Large intestine (tissue), 3 donors: ENCODE data around the gene ST3GAL5. TPM values are rescaled to one million over a fixed set of nuclear protein-coding genes. Genes with fewer than 3 reads are reported as not detected.

Experiments
- DNase-seq, 2 donors: peaks; one replicate each; pipeline versions ENCODE4 v3.0.0 to v3.0.0-alpha.2; 2013
- H3K27ac ChIP-seq: one replicate; pipeline ENCODE4 v1.5.1; 2013; ENCODE audit warnings: low read length
- H3K27me3 ChIP-seq: 2 replicates; pipeline ENCODE4 v1.6.1; 2013; ENCODE audit warnings: low read length; ENCODE audit not compliant: control insufficient read depth, insufficient read depth
- H3K36me3 ChIP-seq: 2 replicates; pipeline ENCODE4 v1.6.1; 2013; ENCODE audit warnings: low read length; ENCODE audit not compliant: control insufficient read depth, insufficient read depth
- H3K4me1 ChIP-seq: one replicate; pipeline ENCODE4 v1.6.1; 2013; ENCODE audit warnings: low read length; ENCODE audit not compliant: control insufficient read depth, insufficient read depth
- H3K4me3 ChIP-seq: one replicate; pipeline ENCODE4 v1.5.1; 2013; ENCODE audit warnings: low read length
- H3K9me3 ChIP-seq: one replicate; pipeline ENCODE4 v1.6.1; 2013; ENCODE audit warnings: mild to moderate bottlenecking, low read depth, low read length, moderate library complexity; ENCODE audit not compliant: control insufficient read depth
- WGBS: methylation state at CpG from one replicate; pipeline ENCODE4 v1.1.5; 2013; ENCODE audit warnings: low lambda C conversion rate; ENCODE audit not compliant: insufficient coverage; 5-methylcytosine and 5-hydroxymethylcytosine counted together
- polyA plus RNA-seq: library from polyadenylated mRNA; unstranded; fragments of 120-200 nt; gene quantifications from one replicate; pipeline ENCODE4 v1.2.1, GENCODE V29; 2013

ST3GAL5 gene
- polyA plus RNA-seq, 1 donor: 10.0 TPM

DNA sequence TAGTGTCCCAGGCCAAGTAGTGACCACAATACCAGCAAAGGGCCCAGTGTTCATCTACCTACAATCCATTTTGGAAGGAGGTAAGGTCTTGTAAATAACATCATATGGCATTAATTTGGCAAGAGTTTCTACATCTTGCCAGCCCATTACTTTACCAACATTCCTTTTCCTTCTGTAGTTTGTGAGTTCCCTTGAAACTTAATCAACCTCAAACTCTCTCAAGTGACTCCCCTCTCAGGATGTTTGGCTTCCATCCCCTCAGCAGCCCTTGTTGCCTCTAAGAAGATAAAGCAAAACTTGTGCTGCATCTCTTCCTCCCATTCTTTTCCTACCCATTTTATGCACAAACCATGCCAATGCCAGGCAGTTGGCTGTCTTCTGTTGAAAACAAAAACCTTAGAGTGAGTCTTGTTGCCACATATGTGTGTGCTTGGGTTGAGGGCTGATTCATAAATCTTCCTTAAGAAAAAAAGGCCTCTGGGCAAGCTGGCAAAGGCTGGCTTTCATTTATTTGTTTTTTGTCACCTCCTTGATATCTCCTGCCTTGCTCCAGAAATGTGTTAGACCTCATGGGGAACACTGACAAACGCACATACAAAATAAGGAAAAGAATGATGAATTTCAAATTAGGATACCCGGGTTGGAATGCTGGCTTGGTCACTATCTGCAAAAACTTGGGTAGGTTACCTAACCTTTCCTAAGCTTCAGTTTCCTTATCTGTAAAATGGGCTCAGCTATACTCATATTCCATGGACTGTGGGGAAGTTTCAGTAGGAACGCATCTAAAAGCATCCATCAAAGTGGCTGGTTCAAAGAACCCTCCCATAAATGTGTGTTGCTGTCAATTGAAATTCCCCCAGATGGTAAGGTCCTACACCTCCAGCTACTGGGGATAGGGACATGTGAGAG, 29.4 kb upstream of the ST3GAL5 start:
- H3K4me1 ChIP-seq: no peaks in the 10 kb centered on the region
- no peak overlapping the region for H3K4me3 ChIP-seq
- H3K9me3 ChIP-seq: no peaks in the 10 kb centered on the region
- peaks cover 3% of the 10 kb centered on the region for H3K27me3 ChIP-seq
- 67% methylated on average over 1 of the region's 3 CpGs for WGBS
- no peaks in the 10 kb centered on the region for H3K36me3 ChIP-seq
- no peak for DNase-seq
- no peak overlapping the region for H3K27ac ChIP-seq

DNA sequence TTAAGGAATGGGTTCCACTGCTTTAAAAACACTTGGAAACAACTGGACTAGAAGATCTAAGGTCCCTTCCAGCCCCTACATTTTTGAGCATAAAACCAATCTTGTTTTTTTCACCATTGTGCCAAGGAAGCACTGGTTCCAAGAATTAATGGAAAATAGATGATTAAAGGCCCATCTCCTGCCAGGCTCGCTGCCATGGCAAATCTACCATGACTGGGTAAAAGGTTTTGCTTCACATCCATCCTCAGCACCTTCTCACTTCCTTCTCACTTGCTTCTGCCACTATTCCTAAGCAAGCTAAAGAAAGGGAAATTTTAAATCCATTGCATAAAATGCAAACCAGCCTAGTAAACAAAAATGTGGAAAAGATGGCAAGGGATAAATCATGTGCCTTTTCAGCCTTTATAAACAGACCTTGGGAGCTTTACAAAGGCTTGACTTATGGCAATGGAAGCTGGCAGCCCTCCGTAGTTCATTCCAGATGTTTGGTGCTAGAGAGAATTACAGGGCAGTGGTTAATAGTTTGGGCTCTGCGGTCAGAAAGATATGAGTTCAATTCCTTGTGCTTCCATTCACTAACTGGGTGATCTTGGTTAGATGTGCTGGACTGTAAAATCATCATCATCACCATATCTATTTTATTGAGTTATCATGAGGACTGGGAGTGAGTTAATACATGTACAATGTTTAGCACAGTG, 27.0 kb upstream of the ST3GAL5 start:
- H3K9me3 ChIP-seq: no peaks in the 10 kb centered on the region
- WGBS: no CpG with 5 or more reads among the region's 3 CpGs
- H3K4me1 ChIP-seq: no peaks in the 10 kb centered on the region
- no peak for DNase-seq
- H3K4me3 ChIP-seq: no peak overlapping the region
- H3K27ac ChIP-seq: no peak overlapping the region
- no peaks in the 10 kb centered on the region for H3K36me3 ChIP-seq
- H3K27me3 ChIP-seq: no peaks in the 10 kb centered on the region

DNA sequence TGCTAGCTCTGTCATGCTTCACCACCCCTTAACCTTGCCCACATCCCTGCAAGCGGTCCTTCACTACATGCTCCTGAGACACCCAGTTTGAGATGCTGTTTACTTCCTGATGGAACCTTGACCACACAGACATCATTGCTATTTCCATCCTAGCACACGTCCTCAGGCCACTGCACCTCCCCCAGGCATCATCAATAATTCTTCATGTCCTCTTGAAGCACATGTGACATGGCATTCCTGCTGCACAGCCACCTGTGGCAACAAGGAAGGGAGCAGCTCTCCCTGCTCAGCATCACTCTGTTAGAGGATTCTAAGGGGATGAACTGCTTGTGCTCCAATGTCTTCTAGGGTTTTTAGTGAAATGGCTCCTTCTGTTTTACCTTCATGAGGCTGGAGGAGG, 26.1 kb upstream of the ST3GAL5 start:
- WGBS: no CpG with 5 or more reads among the region's 2 CpGs
- Histone ChIP-seq H3K9me3 (no peaks in the 10 kb centered on the region), H3K4me1 (no peaks in the 10 kb centered on the region), H3K36me3 (no peaks in the 10 kb centered on the region), H3K27ac (no peak overlapping the region), H3K27me3 (no peaks in the 10 kb centered on the region), H3K4me3 (no peak overlapping the region)
- no peak for DNase-seq

DNA sequence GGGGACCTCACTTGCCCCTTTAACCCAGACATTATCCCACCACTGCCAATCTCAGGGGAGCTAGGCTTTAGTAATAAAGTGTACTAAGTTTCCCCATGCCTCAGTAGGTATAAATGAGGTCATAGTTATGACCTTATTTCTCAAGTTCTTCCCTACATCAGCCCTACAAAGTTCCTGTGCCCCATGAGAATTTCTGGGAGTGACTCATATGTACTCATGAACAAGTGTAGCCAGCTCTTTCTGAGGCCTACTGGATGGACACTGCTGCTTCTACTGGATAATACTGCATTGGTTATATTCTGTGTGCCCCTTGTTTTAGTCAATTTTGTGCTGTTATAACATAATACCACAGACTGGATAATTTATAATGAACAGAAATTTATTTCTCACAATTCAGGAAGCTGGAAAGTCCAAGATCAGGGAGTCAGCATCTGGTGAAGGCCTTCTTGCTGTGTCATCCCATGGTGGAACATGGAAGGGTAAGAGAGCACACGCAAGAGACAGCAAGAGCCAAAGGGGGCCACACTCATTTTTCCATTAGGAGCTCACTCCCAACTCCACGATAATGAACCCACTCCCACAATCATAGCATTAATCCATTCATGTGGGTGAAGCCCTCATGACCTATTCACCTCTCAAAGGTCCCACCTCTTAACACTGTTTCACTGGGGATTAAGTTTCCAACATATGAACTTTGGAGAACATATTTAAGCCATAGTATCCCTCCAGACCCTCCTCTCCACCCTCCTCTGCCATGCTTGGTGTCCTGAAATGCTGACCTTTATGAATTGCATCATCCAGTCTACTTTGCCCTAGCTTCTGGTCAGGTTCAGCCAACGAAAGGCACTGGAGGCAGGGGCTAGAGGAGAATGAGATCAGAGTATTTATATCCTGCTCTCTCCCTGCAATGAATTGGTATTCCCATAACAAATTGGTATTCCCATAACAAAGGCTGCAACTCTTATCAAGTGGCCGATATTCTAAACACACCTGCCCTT, 25.4 kb upstream of the ST3GAL5 start:
- Histone ChIP-seq H3K27me3 (no peaks in the 10 kb centered on the region), H3K27ac (no peak overlapping the region), H3K36me3 (no peaks in the 10 kb centered on the region), H3K4me3 (no peak overlapping the region), H3K4me1 (no peaks in the 10 kb centered on the region), H3K9me3 (no peaks in the 10 kb centered on the region)
- 100% methylated on average over 1 of the region's 4 CpGs for WGBS
- no peak for DNase-seq

DNA sequence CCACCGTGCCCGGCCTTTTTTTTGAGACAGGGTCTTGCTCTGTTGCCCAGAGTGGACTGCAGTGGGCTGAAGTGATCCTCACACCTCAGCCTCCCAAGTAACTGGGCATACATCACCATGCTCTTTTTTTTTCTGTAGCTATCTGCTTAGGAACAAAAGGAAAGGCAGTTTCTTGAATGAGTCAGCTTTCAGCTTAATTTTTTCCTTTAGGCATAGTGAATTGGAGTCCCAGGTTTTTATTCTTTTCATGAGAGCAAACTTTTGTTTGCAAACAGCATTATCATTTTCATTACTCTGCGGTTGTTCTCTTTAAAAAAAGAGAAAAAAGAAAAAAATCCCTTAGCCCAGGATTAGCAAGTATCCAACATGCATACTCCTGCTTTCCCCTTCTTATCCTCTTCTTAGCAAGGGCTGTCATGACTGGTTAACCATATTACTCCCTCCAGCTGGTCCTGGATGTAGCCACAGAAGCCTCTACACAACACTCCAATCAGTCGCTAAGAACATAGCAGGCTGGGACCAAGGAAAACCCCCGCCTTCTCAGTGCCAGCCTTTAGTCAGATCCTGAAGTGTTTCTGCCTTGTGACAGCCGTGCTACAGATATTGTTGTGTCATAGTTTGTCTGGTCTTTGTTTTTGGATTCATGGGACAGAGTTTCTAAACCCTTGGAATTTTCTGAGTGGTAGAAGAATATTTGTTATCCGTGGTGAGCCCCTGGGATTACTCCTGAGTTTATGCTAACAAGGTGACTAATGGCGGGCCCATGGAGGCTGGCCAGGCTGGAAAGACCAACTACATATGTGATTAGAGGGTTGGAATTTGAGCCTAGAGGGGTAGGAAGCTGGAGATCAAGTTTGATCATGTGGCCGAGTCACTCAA, 23.3 kb upstream of the ST3GAL5 start:
- WGBS: 86% methylated on average over 1 of the region's 9 CpGs
- Histone ChIP-seq H3K4me3 (no peak overlapping the region), H3K27me3 (no peaks in the 10 kb centered on the region), H3K9me3 (no peaks in the 10 kb centered on the region), H3K4me1 (no peaks in the 10 kb centered on the region), H3K27ac (no peak overlapping the region), H3K36me3 (no peaks in the 10 kb centered on the region)
- no peak for DNase-seq

DNA sequence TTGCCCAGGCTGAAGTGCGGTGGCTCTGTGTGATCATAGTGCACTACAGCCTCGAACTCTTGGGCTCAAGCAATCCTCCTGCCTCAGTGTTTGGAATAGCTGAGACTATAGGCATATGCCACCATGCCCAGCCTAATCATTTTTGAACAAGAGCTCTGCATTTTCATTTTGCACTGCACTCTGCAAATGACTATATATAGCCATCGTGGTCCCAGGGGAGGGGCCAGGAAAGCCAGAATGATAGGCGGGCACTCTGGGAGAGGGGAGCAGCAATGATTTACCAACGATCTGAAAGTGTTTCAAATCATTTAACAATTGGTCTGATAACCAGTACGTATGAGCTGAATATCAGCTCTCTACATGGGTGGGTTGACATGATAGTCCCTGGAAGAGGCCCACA, 22.3 kb upstream of the ST3GAL5 start:
- no peak for DNase-seq
- Histone ChIP-seq H3K9me3 (no peaks in the 10 kb centered on the region), H3K4me1 (no peaks in the 10 kb centered on the region), H3K4me3 (no peak overlapping the region), H3K27me3 (peaks cover 4% of the 10 kb centered on the region), H3K36me3 (no peaks in the 10 kb centered on the region), H3K27ac (no peak overlapping the region)
- no CpG with 5 or more reads among the region's 6 CpGs for WGBS

DNA sequence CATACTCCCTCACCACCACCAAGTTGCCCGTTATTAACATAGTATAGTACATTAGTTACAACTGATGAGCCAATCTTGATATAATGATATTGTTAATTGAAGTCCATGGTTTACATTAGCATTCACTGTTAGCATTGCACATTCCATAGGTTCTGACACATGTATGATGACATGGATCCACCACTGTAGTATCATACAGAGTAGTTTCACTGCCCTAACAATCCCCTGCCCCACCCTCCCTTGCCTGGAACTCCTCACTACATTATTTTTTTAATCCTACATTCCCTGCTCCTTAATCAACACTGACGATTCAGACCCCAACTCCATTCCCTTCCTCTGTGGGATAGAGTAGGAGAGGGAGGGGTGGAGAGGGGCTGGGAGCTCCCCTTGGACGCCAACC, 20.2 kb upstream of the ST3GAL5 start:
- H3K27me3 ChIP-seq: peaks cover 4% of the 10 kb centered on the region
- no peaks in the 10 kb centered on the region for H3K9me3 ChIP-seq
- DNase-seq: no peak
- H3K4me3 ChIP-seq: no peak overlapping the region
- no CpG with 5 or more reads among the region's 3 CpGs for WGBS
- H3K27ac ChIP-seq: no peak overlapping the region
- H3K36me3 ChIP-seq: no peaks in the 10 kb centered on the region
- peaks cover 3% of the 10 kb centered on the region for H3K4me1 ChIP-seq

DNA sequence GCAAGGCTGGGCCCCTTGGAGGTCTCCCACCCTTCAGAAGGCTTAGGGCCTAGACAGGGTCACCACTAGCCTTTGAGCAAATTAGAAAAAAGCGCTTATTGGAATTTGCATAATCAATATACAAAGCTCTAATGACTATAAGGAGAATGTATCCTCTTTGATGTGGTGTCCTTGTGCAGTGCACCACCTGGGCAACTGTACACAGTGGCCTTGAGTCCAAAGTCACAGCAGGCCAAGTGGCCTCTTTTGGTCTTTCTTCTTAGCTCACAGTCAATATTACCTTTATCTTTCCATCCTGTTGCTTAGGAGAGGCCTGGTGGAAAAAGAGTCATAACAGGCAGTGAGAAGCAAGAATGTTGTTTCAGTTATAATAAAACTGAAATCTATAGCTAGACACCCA, 19.7 kb upstream of the ST3GAL5 start:
- H3K4me1 ChIP-seq: peaks cover 5% of the 10 kb centered on the region
- no peak overlapping the region for H3K27ac ChIP-seq
- H3K4me3 ChIP-seq: no peak overlapping the region
- H3K36me3 ChIP-seq: no peaks in the 10 kb centered on the region
- no peaks in the 10 kb centered on the region for H3K9me3 ChIP-seq
- H3K27me3 ChIP-seq: peaks cover 4% of the 10 kb centered on the region
- WGBS: no CpG with 5 or more reads among the region's 1 CpG
- DNase-seq: no peak

DNA sequence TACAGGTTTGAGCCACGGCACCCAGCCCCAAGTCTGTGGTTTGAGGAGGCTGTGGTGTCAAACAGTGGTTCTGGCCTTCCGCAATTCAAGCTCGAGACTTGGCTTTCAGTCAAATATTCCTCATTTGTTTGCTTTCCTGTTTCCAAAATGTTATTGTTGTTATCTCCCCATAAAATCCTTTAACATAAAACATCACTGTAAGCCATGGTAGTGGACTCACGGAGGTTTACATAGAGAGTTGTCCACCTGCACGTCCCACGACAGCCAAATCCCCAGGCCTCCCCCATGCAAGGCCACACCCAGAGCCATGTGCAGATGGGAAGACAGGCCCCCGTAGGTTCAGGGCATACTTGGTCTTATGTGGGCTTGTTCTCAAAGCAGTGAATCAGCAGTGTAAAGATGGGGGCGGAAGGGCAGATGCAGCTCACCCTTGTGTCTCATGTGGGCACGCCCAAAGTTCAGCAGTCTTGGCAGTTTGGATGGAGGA, 18.9 kb upstream of the ST3GAL5 start:
- Histone ChIP-seq H3K9me3 (no peaks in the 10 kb centered on the region), H3K4me1 (peaks cover 5% of the 10 kb centered on the region), H3K27me3 (peaks cover 4% of the 10 kb centered on the region), H3K27ac (no peak overlapping the region), H3K4me3 (no peak overlapping the region), H3K36me3 (no peaks in the 10 kb centered on the region)
- DNase-seq: no peak
- 67% methylated on average over 1 of the region's 9 CpGs for WGBS
